MM.1S (cell line): ENCODE measurements around the gene PNLIPRP1.

Experiments used
- DNase-seq: peaks from one replicate; pipeline ENCODE4 v3.0.0-alpha.2; 2015
- H2AFZ ChIP-seq: fragments of 300-600 bp; sonication (generic); 2 replicates; pipeline ENCODE4 v1.6.0; 2016; ENCODE audit warnings: antibody characterized with exemption, low read length
- H3F3A ChIP-seq: fragments of 300-600 bp; sonication (generic); 2 replicates; pipeline ENCODE4 v1.6.1; 2016; ENCODE audit warnings: mild to moderate bottlenecking, antibody characterized with exemption, low read length, moderate library complexity, mixed read lengths; ENCODE audit not compliant: insufficient read depth
- H3K27ac ChIP-seq: fragments of 300-600 bp; sonication (generic); 2 replicates; pipeline ENCODE4 v1.5.1; 2016; ENCODE audit warnings: mild to moderate bottlenecking, low read length
- H3K27me3 ChIP-seq: fragments of 300-600 bp; sonication (generic); replicated peaks from 2 replicates; pipeline ENCODE4 v1.6.0; 2016; ENCODE audit warnings: low read length; ENCODE audit not compliant: insufficient read depth
- H3K36me3 ChIP-seq: fragments of 300-600 bp; sonication (generic); replicated peaks from 2 replicates; pipeline ENCODE4 v1.6.1; 2016; ENCODE audit warnings: mild to moderate bottlenecking, low read length, mixed read lengths; ENCODE audit not compliant: insufficient read depth
- H3K4me1 ChIP-seq: fragments of 300-600 bp; sonication (generic); 2 replicates; pipeline ENCODE4 v1.6.1; 2016; ENCODE audit warnings: low read length, mixed read lengths
- H3K4me2 ChIP-seq: fragments of 300-600 bp; sonication (generic); 2 replicates; pipeline ENCODE4 v1.6.0; 2016; ENCODE audit warnings: low read depth, low read length
- H3K4me3 ChIP-seq: fragments of 300-600 bp; sonication (generic); 2 replicates; pipeline ENCODE4 v1.5.1; 2016; ENCODE audit warnings: low read length, mixed read lengths
- H3K79me2 ChIP-seq: fragments of 300-600 bp; sonication (generic); 2 replicates; pipeline ENCODE4 v1.6.1; 2016; ENCODE audit warnings: mixed run types, low read length, mixed read lengths
- H3K9ac ChIP-seq: fragments of 300-600 bp; sonication (generic); 2 replicates; pipeline ENCODE4 v1.6.1; 2016; ENCODE audit warnings: low read length, mixed read lengths
- H3K9me2 ChIP-seq: fragments of 300-600 bp; sonication (generic); replicated peaks from 2 replicates; pipeline ENCODE4 v1.6.1; 2016; ENCODE audit warnings: mild to moderate bottlenecking, low read length, mixed read lengths; ENCODE audit not compliant: insufficient read depth
- H3K9me3 ChIP-seq: fragments of 300-600 bp; sonication (generic); replicated peaks from 2 replicates; pipeline ENCODE4 v1.6.1; 2016; ENCODE audit warnings: mild to moderate bottlenecking, low read length, mixed read lengths; ENCODE audit not compliant: insufficient read depth
- H4K20me1 ChIP-seq: fragments of 300-600 bp; sonication (generic); 2 replicates; pipeline ENCODE4 v1.6.1; 2016; ENCODE audit warnings: mild to moderate bottlenecking, low read length, moderate library complexity, mixed read lengths; ENCODE audit not compliant: insufficient read depth
- CTCF ChIP-seq: fragments of 300-600 bp; sonication (generic); IDR thresholded peaks from 2 replicates; pipeline ENCODE4 v1.5.1; 2016; ENCODE audit warnings: antibody characterized with exemption, low read length, mixed read lengths
- EZH2 ChIP-seq: fragments of 300-600 bp; sonication (generic); optimal IDR thresholded peaks from 2 replicates; pipeline ENCODE3; 2017; ENCODE audit warnings: low read depth, mild to moderate bottlenecking, antibody characterized with exemption, low read length, mixed read lengths
- EZH2phosphoT487 ChIP-seq: fragments of 300-600 bp; sonication (generic); IDR thresholded peaks from 2 replicates; pipeline ENCODE4 v1.6.1; 2018; ENCODE audit warnings: antibody characterized with exemption, low read length

Gene PNLIPRP1

GRCh38 chr10:116587878-116588591 is 2.7 kb upstream of the PNLIPRP1 start:
- Histone ChIP-seq H3K79me2 (no peaks in the 10 kb centered on the region), H3K36me3 (no peaks in the 10 kb centered on the region), H3K4me3 (no peak overlapping the region), H3K9me2 (no peaks in the 10 kb centered on the region), H3K27ac (no peak overlapping the region), H3K9ac (no peak overlapping the region), H3F3A (no peaks in the 10 kb centered on the region), H4K20me1 (no peaks in the 10 kb centered on the region), H3K4me2 (no peak overlapping the region), H2AFZ (no peak overlapping the region), H3K9me3 (no peaks in the 10 kb centered on the region), H3K4me1 (no peaks in the 10 kb centered on the region), H3K27me3 (no peaks in the 10 kb centered on the region)
- DNase-seq, result no peak
- TF ChIP-seq EZH2phosphoT487 (no peak), EZH2 (no peak), CTCF (no peak)

GRCh38 chr10:116588995-116589394 is 1.8 kb upstream of the PNLIPRP1 start:
- Histone ChIP-seq H3K9me2 (no peaks in the 10 kb centered on the region), H3K9me3 (no peaks in the 10 kb centered on the region), H4K20me1 (no peaks in the 10 kb centered on the region), H3K79me2 (no peaks in the 10 kb centered on the region), H3K27ac (no peak overlapping the region), H3K4me2 (no peak overlapping the region), H2AFZ (no peak overlapping the region), H3F3A (no peaks in the 10 kb centered on the region), H3K27me3 (no peaks in the 10 kb centered on the region), H3K9ac (no peak overlapping the region), H3K4me1 (no peaks in the 10 kb centered on the region), H3K4me3 (no peak overlapping the region), H3K36me3 (no peaks in the 10 kb centered on the region)
- no peak for DNase-seq
- TF ChIP-seq EZH2phosphoT487 (no peak), CTCF (no peak), EZH2 (no peak)

GRCh38 chr10:116589926-116590325 is 833 bp upstream of the PNLIPRP1 start:
- Histone ChIP-seq H3K27ac (no peak overlapping the region), H3K9me3 (no peaks in the 10 kb centered on the region), H3K9ac (no peak overlapping the region), H3K36me3 (no peaks in the 10 kb centered on the region), H2AFZ (no peak overlapping the region), H3K79me2 (no peaks in the 10 kb centered on the region), H3K4me3 (no peak overlapping the region), H3K4me2 (no peak overlapping the region), H3K27me3 (no peaks in the 10 kb centered on the region), H3F3A (no peaks in the 10 kb centered on the region), H3K4me1 (no peaks in the 10 kb centered on the region), H4K20me1 (no peaks in the 10 kb centered on the region), H3K9me2 (no peaks in the 10 kb centered on the region)
- no peak for DNase-seq
- TF ChIP-seq CTCF (no peak), EZH2phosphoT487 (no peak), EZH2 (no peak)
